Kidney capillary endothelial cell (primary cell): ENCODE measurements around the gene SCFD2.
"Not testable (repeated sequence)": the region's sequence is repeated elsewhere in the genome, so short reads cannot be mapped to it uniquely, and the experiment has no call there.

Experiments used
- DNase-seq: peaks from one replicate; pipeline ENCODE4 v3.0.0-alpha.2; 2018; ENCODE audit warnings: low spot score

SCFD2 gene

GRCh38 chr4:52850406-52851124 lies 515.3 kb downstream of the SCFD2 start:
- DNase-seq, result no peak

DNA sequence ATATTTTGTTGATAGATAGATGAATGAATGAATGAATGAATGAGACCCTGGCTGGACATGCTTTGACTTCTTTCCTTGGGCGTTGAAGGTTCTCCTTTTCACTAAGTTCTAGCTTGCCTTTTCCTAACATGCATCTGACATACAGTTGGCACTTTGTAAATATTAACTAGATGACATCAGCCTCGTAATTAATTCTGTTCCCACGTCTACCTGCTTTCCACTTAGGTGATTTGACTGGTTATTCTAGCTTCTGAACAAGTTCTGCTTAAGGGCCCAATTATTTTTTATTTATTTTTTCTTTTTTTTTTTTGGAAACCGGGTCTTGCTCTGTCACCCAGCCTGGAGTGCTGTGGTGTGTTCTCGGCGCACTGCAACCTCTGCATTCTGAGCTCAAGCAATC lies 517.6 kb downstream of the SCFD2 start:
- no peak for DNase-seq

- DNase-seq, result no peak
Measured at GRCh38 chr4:52846502-52846901, 519.4 kb downstream of the SCFD2 start.

GRCh38 chr4:52844596-52844995 lies 521.3 kb downstream of the SCFD2 start:
- DNase-seq, result no peak

GRCh38 chr4:52843958-52844357 lies 521.9 kb downstream of the SCFD2 start:
- no peak for DNase-seq

DNA sequence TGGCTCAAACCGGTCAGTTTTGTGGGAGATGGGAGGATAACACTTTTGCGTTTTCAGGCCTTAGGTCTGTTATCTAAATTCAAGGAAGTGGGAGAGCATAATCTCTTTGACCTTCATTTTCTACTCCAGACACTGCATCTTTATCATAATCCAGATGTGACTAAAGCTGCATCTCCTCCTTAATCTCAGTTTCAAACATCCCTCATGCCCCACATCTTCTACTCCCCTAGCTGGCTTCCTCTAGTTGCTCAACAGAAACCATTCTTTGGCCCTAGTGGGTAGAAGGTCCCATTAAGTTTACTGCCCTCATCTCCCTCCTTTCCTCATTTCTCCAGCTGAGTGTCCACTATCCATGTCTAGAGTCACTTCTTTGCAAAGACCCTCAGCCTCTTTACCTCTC lies 522.5 kb downstream of the SCFD2 start:
- no peak for DNase-seq

GRCh38 chr4:52842792-52843191 lies 523.1 kb downstream of the SCFD2 start:
- no peak for DNase-seq

GRCh38 chr4:52841682-52842456 lies 524.0 kb downstream of the SCFD2 start:
- no peak for DNase-seq

- DNase-seq, result no peak
Measured at GRCh38 chr4:52840531-52841370, 525.1 kb downstream of the SCFD2 start.

DNA sequence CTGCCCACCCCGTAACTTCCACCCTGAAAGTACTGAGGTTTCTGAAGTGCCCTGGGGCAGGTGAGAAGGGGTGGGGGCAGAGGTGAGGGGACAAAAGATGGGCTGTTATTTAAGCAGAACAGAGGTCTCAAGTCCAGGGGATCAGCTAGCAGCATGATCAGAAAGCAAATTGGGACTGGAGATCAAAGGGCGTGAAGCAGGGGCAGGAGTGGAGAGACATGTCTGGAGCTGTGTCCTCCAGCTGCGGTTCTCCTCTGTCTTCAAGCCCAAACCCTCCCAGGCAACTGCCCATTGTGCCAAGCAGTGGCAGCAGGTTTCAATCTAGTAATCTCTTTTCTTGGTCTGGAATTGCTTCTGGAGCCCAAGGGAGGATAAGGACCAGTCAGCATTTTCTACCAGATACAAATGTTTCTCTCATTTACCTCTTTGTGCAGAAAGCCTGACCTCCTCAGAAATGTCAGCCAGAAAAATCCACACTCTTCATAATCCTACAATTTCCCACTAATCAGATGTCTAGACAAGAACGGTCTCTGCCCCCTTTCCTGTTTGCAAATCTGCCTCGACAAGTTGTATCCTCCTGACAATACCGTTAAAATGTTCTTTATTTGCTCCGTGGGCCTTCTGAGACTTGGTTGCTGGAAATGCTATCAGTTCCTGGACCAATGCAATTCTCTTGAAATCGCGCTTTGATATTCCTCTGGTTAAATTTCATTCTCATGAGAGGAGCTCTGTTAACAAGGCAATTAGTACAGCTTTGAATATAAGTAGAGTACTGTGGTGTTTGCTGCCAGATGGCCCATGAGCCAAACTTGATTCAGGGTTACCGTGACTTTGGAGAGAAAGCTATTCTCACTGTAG lies 526.9 kb downstream of the SCFD2 start:
- DNase-seq, result no peak

GRCh38 chr4:52837716-52838558 lies 527.9 kb downstream of the SCFD2 start:
- DNase-seq, result no peak

DNA sequence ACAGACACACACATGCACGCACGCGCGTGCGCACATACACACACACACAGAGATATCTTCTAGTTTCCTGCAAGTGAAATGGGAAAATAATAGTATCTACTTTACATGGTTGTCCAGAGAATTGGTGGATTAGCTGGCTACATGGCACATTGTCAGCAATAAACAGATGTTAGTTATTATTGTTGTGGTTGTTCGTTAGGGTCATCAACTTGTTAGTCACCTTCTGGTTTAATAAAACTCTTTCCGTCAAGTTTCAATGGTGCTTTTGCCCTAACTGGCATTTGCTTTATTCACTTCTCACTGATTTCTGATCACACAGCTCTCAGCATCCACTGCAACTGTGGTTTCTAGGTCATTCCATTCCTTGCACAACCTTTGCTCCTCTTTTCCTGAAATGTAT lies 529.2 kb downstream of the SCFD2 start:
- DNase-seq, result no peak

GRCh38 chr4:52836120-52836519 lies 529.7 kb downstream of the SCFD2 start:
- DNase-seq, result no peak

- not testable (repeated sequence) for DNase-seq
Measured at GRCh38 chr4:52834641-52835456, 531.0 kb downstream of the SCFD2 start.

GRCh38 chr4:52833941-52834525 lies 531.8 kb downstream of the SCFD2 start:
- no peak for DNase-seq

GRCh38 chr4:52825460-52826090 lies 540.3 kb downstream of the SCFD2 start:
- no peak for DNase-seq

DNA sequence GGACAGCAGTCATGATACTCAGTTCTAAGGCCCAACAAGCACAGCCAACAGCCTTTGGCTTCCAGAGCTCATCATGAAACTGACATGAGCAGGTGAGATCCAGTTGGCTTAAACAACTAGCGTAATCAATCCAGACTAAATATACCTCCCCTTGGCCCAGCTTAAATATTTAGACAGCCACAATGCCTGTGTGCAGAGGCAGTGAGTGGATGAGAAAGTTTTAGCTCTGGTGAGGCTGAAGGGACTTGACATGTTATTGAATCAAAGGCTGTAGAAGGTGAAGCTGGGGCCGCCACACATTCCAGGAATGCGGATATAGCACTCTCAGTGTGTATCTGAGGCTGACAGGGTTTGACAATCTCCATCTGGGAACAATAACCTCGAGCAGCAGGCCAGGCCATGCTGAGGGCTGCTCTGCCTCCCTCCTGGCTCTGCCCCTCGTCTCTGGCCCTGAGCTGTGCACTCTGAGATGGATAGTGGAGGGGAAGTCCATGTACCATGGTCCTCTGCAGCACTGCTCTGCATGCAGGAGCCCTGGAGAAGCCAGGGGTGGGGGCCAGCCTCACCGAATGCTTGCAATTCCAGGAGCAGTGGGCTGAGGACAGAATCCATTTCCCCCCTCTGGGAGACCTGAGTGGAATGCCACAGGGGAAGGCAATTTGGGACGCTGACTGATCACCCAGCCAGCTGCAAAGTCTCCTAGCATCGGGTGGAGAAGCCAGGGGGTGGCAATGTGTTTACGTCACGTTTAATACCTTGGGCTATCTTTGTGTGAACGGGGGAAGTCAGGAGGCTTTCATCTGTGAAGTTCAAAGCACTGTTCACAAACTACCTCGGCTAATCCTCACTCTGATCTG lies 541.0 kb downstream of the SCFD2 start:
- DNase-seq, result no peak

DNA sequence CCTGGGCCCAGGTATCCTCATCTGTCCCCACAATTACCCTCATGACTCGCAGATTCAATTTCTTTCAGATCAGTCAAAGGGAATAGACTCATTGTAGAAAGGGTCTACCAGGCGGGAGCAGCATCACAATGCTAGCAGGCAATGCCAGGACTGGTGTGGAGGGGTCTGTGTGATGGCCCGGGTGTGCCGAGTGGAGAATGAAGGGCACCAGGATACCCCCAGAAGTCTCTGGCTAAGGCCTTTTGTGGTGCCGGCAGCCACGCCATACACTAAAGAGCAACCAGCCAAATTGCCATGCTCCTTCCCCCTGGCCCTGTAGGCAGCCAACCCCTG lies 541.6 kb downstream of the SCFD2 start:
- DNase-seq, result no peak
